ENCODE data around the gene ST6GALNAC3. TPM values are rescaled to one million over a fixed set of nuclear protein-coding genes. Genes with fewer than 3 reads are reported as not detected.

ST6GALNAC3 gene
- total RNA-seq, 1 donor from 2014 or later: 23.6 TPM

DNA sequence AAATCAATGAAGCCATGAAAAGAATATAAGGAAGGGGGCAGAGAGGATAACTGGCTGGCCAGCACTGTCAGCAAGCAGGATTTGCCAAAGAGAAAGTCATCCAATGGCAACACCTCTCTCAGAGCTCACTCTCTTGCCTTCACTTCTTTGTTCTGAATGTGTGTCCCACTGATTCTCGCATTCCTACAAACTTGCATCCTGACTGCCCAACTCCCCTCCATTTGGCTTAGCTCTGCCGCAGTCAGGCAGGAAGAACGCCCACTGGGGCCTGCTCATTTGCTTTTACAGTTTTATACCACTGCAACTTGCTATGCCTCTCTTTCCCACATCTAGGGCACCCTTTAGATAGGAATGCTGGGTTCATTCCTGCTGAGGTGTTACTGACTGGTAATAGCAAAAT, 428.6 kb downstream of the ST6GALNAC3 start:
- Mint-ChIP-seq H3K27ac (peak overlapping the region; percentile 96), H3K9me3 (no peaks in the 10 kb centered on the region), H3K4me1 (peaks cover 50% of the 10 kb centered on the region), H3K4me3 (peak overlapping the region; percentile 21), H3K27me3 (ENCODE audit: insufficient read depth, low read depth) (peaks cover 2% of the 10 kb centered on the region), H3K36me3 (peaks cover 4% of the 10 kb centered on the region)
- Histone ChIP-seq H3K36me3 (no peaks in the 10 kb centered on the region), H3K9me3 (ENCODE audit: low read depth) (no peaks in the 10 kb centered on the region), H3K27me3 (no peaks in the 10 kb centered on the region), H3K4me2 (peak overlapping the region; percentile 65), H3K9ac (no peak overlapping the region), H3K79me2 (ENCODE audit: low read depth) (no peaks in the 10 kb centered on the region), H4K20me1 (ENCODE audit: low read depth) (no peaks in the 10 kb centered on the region), H3F3A (ENCODE audit: low read depth) (peaks cover 50% of the 10 kb centered on the region), H2AFZ (replicated peaks) (no peak overlapping the region), H3K27ac (peak overlapping the region; percentile 96), H3K4me3 (no peak overlapping the region), H3K4me1 (peaks cover 62% of the 10 kb centered on the region)
- DNase-seq (ENCODE audit: low spot score): peak; percentile 77
- TF ChIP-seq, protein P1, sequence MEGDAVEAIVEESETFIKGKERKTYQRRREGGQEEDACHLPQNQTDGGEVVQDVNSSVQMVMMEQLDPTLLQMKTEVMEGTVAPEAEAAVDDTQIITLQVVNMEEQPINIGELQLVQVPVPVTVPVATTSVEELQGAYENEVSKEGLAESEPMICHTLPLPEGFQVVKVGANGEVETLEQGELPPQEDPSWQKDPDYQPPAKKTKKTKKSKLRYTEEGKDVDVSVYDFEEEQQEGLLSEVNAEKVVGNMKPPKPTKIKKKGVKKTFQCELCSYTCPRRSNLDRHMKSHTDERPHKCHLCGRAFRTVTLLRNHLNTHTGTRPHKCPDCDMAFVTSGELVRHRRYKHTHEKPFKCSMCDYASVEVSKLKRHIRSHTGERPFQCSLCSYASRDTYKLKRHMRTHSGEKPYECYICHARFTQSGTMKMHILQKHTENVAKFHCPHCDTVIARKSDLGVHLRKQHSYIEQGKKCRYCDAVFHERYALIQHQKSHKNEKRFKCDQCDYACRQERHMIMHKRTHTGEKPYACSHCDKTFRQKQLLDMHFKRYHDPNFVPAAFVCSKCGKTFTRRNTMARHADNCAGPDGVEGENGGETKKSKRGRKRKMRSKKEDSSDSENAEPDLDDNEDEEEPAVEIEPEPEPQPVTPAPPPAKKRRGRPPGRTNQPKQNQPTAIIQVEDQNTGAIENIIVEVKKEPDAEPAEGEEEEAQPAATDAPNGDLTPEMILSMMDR (IDR thresholded peaks at IDR 0.05): no peak
- TF ChIP-seq EZH2phosphoT487 (IDR thresholded peaks at IDR 0.05) (no peak), EZH2 (IDR thresholded peaks at IDR 0.05) (no peak)

DNA sequence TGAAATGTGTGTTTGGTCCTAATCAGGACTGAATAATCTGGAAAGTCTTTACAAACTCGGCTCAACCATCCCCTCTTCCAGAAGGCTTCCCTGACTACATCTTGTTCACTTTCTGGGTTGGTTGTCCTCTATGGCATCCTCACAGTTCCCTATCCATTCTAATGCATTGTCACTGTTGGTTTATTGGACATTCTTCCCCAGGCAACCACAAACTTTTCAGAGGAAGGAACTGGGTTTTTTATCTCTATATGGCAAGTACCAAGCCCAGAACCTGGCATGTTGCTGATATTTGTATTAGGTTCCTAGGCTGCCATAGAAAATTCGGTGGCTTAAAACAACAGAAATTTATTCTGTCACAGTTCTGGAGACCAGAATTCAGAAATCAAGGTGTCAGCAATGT, 429.2 kb downstream of the ST6GALNAC3 start:
- no peaks in the 10 kb centered on the region for H3K79me2 ChIP-seq (ENCODE audit: low read depth)
- peak overlapping the region; percentile 96 for H3K27ac ChIP-seq
- no peak overlapping the region for H2AFZ ChIP-seq (replicated peaks)
- H4K20me1 ChIP-seq (ENCODE audit: low read depth): no peaks in the 10 kb centered on the region
- peaks cover 6% of the 10 kb centered on the region for H3K36me3 Mint-ChIP-seq
- no peak for TF ChIP-seq EZH2phosphoT487 (IDR thresholded peaks at IDR 0.05)
- TF ChIP-seq, protein P1 (IDR thresholded peaks at IDR 0.05): no peak
- TF ChIP-seq EZH2 (IDR thresholded peaks at IDR 0.05): no peak
- no peaks in the 10 kb centered on the region for H3K27me3 ChIP-seq
- no peak for DNase-seq (ENCODE audit: low spot score)
- peaks cover 47% of the 10 kb centered on the region for H3K4me1 Mint-ChIP-seq
- H3K9me3 Mint-ChIP-seq: no peaks in the 10 kb centered on the region
- H3K4me3 ChIP-seq: no peak overlapping the region
- no peaks in the 10 kb centered on the region for H3K36me3 ChIP-seq
- no peaks in the 10 kb centered on the region for H3K9me3 ChIP-seq (ENCODE audit: low read depth)
- H3F3A ChIP-seq (ENCODE audit: low read depth): peaks cover 50% of the 10 kb centered on the region
- H3K4me1 ChIP-seq: peaks cover 55% of the 10 kb centered on the region
- H3K9ac ChIP-seq: no peak overlapping the region
- no peak overlapping the region for H3K4me3 Mint-ChIP-seq
- H3K27me3 Mint-ChIP-seq (ENCODE audit: insufficient read depth, low read depth): peaks cover 2% of the 10 kb centered on the region
- peak overlapping the region; percentile 65 for H3K4me2 ChIP-seq
- peak overlapping the region; percentile 96 for H3K27ac Mint-ChIP-seq

DNA sequence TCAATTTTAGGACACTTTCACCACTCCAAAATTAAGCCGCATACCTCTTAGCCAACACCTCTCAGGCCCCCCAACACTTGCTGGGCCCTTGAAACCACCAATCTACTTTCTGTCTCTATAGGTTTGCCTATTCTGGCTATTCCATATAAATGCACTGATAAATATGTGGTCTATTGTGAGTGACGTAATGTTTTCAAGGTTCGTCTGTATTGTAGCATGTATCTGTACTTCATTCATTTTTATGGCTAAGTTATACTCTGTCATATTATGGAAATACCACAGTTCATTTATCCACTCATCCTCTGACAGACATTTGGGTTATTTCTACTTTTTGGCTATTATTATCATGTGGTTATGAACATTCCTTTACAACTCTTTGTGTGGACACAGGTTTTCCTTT, 432.8 kb downstream of the ST6GALNAC3 start:
- H3F3A ChIP-seq (ENCODE audit: low read depth): peaks cover 15% of the 10 kb centered on the region
- no peaks in the 10 kb centered on the region for H4K20me1 ChIP-seq (ENCODE audit: low read depth)
- no peak overlapping the region for H3K9ac ChIP-seq
- peaks cover 44% of the 10 kb centered on the region for H3K4me1 ChIP-seq
- no peak for DNase-seq (ENCODE audit: low spot score)
- H3K27me3 Mint-ChIP-seq (ENCODE audit: insufficient read depth, low read depth): peaks cover 2% of the 10 kb centered on the region
- no peaks in the 10 kb centered on the region for H3K36me3 ChIP-seq
- H3K4me1 Mint-ChIP-seq: peaks cover 28% of the 10 kb centered on the region
- no peak for TF ChIP-seq EZH2phosphoT487 (IDR thresholded peaks at IDR 0.05)
- TF ChIP-seq, protein P1 (IDR thresholded peaks at IDR 0.05): no peak
- H3K27ac ChIP-seq: no peak overlapping the region
- no peak overlapping the region for H3K4me2 ChIP-seq
- H3K79me2 ChIP-seq (ENCODE audit: low read depth): no peaks in the 10 kb centered on the region
- no peaks in the 10 kb centered on the region for H3K27me3 ChIP-seq
- no peak overlapping the region for H3K4me3 Mint-ChIP-seq
- H3K27ac Mint-ChIP-seq: no peak overlapping the region
- no peaks in the 10 kb centered on the region for H3K9me3 Mint-ChIP-seq
- H3K9me3 ChIP-seq (ENCODE audit: low read depth): no peaks in the 10 kb centered on the region
- peaks cover 6% of the 10 kb centered on the region for H3K36me3 Mint-ChIP-seq
- H2AFZ ChIP-seq (replicated peaks): no peak overlapping the region
- H3K4me3 ChIP-seq: no peak overlapping the region
